Measurements from ENCODE around the gene FXYD4.
"Not testable (repeated sequence)": the region's sequence is repeated elsewhere in the genome, so short reads cannot be mapped to it uniquely, and the experiment has no call there.

FXYD4 gene

GRCh38 chr10:43376828-43377423 is 5.5 kb downstream of the FXYD4 start:
- no peak for DNase-seq

GRCh38 chr10:43377424-43377883 is 6.0 kb downstream of the FXYD4 start:
- no peak for DNase-seq

DNA sequence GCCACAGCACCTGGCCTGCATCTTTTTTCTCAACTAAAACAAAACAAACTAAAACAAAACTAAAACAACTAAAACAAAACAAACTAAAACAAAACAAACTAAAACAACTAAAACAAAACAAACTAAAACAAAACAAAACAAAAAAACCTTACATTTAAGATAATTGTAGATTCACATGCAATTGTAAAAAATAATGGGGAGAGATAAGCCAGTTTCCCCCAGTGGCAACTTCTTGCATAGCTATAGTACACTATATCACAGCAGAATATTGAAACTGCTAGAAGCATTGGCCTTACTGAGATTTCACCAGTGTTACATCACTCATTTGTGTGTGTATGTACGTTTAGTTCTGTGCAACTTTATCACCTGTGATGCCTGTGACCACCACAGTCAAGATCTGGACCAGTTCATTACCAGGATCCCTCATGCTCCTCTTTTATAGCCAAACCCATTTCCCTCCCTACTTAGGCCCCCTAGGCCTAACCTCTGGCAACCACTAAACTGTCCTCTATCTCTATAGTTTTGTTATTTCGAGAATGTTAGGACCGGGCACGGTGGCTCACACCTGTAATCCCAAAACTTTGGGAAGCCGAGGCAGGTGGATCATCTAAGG is 9.3 kb downstream of the FXYD4 start:
- no peak for DNase-seq

GRCh38 chr10:43383204-43383971 is 12.0 kb downstream of the FXYD4 start:
- DNase-seq = no peak

DNA sequence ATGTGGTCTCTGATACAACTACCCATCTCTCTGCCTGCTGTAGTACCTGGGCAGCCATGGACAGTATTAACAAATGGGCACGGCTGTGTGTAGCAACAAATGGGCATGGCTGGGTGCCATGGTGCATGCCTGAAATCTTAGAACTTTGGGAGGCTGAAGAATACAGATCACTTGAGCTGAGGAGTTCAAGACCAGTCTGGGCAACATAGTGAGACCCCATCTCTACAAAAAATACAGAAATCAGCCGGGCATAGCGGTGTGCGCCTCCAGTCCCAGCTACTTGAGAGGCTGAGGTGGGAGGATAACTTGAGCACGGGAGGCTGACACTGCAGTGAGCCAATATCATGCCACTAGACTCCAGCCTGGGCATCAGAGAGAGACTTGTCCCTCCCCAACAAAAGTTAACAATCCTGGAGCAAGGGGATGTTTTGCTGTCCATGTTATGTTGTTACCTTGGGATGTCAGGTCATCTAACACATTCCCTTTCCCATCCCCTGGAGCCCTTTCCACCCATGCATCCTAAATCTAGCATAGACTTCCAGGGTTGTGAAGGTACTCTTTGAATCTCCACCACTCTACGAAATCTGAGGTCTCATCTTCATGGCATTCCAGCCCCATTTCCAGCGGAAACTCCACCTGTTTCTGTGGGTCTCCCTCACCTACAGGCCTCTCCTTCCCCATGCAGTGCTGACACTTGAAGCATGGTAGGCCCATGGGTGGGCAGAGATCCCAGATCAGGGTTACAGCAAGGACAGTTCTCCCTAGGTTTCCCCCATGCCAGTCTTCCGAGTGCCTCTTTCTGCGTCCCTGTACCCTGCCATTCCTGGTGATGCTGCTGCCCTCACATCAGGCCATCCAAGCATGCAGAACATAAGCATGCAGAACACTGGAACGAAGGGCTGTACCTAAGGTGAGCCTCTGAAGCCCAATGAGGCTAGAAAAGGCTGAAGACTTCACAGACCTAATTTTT is 13.1 kb downstream of the FXYD4 start:
- DNase-seq = no peak

DNA sequence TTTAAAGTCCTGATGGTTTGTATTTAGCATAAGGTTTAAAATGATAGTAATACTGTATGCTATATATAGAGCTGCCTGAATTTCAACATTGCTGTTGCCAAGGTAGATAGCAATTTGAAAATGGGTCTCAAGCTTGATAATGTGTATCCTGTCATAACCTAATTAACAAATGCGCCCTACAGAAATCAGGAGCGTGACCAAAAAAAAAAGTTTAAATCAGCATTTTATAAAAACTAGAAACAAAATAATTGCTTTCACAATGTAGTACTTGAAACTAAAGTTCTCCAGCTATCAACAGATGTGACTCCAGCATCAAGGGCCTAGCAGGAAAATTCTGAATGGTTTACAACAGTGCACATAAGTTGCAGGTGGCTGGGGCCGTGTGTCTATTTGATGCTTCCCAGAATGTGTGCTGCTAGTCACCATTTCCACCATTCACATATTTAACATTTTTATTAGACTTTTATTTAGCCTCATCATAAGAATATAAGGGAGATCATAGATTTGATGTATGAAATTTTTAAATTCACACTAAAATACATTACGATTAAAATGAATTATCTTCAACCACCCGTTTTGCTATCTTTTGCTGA is 14.1 kb downstream of the FXYD4 start:
- no peak for DNase-seq

GRCh38 chr10:43386549-43386948 is 15.1 kb downstream of the FXYD4 start:
- no peak for DNase-seq

GRCh38 chr10:43386981-43387677 is 15.7 kb downstream of the FXYD4 start:
- no peak for DNase-seq

- DNase-seq = no peak
Observed at GRCh38 chr10:43387678-43388032, 16.2 kb downstream of the FXYD4 start.

DNA sequence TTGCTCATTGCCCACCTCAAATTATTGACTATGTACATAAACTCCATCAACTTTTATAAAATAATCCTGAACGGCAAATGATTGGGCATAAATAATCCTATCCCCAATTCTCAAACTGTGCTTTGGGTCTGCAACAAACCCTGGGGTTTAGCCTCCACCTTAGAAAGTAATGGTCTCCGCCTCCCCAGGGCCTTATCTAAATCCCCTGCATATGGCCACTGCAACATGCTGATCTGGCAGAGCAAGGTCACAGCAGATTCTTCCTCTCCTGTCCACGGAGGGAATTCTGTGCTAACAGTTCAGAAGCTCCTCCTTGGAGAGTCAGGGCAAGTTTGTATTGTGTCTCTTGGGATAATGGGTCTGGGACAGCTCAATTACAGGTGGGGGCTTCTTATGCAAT is 18.4 kb downstream of the FXYD4 start:
- no peak for DNase-seq

GRCh38 chr10:43390333-43390732 is 18.9 kb downstream of the FXYD4 start:
- no peak for DNase-seq

DNA sequence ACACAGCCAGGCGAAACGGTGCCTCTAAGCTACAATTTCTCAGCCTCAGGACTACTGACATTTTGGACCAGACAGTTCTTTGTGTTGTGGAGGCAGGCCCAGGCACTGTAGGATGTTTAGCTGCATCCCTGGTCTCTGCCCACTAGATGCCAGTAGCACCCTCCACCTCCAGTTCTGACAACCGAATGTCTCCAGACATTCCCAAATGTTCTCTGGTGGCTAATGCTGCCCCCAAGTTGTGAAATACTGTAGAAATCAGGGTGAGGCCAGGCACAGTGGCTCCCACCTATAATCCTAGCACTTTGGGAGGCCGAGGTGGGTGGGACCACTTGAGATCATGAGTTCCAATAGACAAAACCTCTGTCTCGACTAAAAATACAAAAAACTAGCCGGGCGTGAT is 19.3 kb downstream of the FXYD4 start:
- DNase-seq = no peak

- DNase-seq = no peak
Observed at GRCh38 chr10:43391496-43391895, 20.1 kb downstream of the FXYD4 start.

DNA sequence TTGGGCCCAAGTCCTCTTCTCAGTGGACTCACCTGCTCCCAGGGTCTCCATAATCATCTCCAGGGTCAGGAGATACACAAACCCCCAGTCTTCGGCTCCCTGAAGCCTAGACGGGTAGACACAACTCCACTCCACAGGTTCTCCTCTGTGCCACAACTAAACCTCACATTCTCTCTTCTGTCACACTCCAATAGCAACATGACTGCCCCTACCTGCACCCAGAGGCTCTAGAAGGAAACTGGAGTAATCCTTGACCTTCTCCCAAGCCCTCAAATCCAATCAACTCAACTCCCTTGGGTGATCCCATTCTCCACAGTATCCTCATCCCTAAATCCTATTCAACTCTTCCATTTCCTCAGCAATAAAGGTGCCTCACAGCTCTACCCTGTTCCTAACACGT is 21.3 kb downstream of the FXYD4 start:
- DNase-seq = no peak

DNA sequence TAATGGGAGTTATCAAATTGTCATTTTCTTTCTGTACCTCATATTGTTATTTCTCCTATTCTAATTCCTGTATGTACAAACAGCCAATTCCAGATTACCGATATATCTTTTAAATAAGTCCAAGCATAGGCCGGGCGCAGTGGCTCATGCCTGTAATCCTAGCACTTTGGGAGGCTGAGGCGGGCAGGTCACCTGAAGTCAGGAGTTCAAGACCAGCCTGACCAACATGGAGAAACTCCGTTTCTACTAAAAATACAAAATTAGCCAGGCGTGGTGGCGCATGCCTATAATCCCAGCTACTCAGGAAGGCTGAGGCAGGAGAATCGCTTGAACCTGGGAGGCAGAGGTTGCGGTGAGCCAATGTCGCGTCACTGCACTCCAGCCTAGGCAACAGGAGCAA is 21.8 kb downstream of the FXYD4 start:
- DNase-seq = not testable (repeated sequence)

DNA sequence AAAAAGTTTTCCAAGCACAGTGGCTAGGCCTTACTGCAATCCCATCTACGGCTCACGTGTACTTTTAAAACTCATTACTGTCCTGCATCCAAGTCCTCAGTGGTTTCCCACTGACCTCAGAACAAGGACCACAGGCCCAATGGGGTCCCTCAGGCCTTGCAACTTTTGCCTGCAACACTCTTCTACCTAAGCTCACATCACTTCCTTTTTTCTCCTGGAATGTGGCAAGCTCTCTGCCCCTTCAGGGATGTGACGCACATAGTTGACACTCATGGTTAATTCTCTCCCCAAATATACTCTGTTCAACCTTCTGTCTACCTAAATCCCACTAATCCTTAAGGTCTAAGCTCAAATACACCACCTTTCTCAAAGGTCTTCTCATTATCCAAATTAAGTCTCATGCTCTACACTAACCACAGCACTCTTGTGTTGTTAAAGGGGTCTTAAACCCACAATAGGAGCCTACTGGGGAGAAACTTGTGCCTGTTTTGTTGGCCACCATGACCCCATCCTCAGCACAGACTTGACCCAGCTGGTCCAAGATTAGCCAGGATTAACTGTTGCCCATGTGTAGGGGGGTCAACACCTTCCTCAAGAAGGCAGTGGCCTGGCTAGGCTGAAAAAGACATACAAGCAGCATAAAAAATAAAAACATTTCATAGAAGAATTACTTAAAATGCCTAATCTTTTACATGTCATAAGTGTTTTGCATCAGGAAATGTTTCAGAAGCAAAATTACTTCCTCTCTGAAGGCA is 22.3 kb downstream of the FXYD4 start:
- no peak for DNase-seq

GRCh38 chr10:43394868-43395267 is 23.4 kb downstream of the FXYD4 start:
- no peak for DNase-seq

- no peak for DNase-seq
Observed at GRCh38 chr10:43395571-43396060, 24.2 kb downstream of the FXYD4 start.

DNA sequence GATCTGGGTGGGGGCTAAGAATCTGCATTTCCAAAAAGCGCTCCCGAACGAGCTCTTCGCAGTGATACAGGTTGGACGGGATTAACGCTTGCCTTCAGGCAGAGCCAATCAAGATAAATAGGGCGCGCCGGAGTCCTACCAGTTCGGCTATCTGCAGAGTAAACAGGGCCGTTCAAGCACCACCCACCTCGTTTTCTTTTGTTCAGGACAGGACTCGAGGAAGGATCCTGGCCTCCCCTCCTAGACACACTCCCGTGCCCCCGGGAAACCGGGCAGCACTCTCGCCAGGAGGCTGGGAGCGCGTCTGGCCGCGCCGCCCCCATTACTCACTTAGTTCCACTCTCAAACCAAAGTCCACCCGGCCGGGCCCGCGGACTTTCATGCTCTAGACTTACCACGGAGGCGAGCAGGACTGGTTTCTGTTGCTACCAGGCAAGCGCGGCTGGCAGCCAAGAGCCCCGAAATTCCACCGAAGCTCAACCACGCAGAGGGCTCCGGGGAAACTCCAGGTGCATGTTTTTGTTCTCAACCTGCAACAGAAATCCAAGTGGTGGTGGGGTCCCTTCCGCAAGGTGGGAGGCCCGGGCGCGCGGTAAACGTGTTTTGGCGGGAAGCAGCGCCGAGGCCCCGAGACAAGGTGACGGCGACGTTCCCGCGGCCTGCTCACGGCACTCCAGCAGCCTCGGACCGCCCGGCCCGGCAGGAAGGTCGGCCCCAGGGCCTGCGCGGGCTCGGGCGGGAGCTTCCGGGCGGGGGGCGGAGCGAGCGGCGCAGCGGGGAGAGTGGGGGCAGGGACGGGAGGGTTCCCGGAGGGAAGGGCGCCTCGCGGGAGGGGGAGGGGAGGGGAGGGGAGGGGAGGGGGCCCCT is 24.9 kb downstream of the FXYD4 start:
- peak; percentile 88 for DNase-seq

All from activated CD4-positive, alpha-beta T cell treated with anti-CD3 and anti-CD28 coated beads, Interleukin-2, amount 50 U/mL, for 16 hours (primary cell).